Mucosa of rectum (tissue), 2 donors: ENCODE measurements around the gene ANKRD31.

Experiments
- H3K27ac ChIP-seq, 2 donors: one replicate each; pipeline ENCODE4 v1.7.0; 2013; ENCODE audit warnings: inconsistent platforms in 2 of 2, low read depth in 2 of 2, low read length in 2 of 2
- H3K27me3 ChIP-seq, 2 donors: one replicate each; pipeline ENCODE4 v1.7.0; 2013; ENCODE audit warnings: low read length in 2 of 2; ENCODE audit not compliant: control insufficient read depth in 2 of 2, insufficient read depth in 2 of 2
- H3K36me3 ChIP-seq, 2 donors: one replicate each; pipeline ENCODE4 v1.7.0; 2013; ENCODE audit warnings: low read length in 2 of 2; ENCODE audit not compliant: control insufficient read depth in 2 of 2, insufficient read depth in 2 of 2
- H3K4me1 ChIP-seq, 2 donors: one replicate each; pipeline ENCODE4 v1.7.0; 2013; ENCODE audit warnings: low read length in 2 of 2, mild to moderate bottlenecking in 1 of 2; ENCODE audit not compliant: control insufficient read depth in 2 of 2, insufficient read depth in 2 of 2
- H3K4me3 ChIP-seq, 2 donors: one replicate each; pipeline ENCODE4 v1.7.0; 2013; ENCODE audit warnings: low read length in 2 of 2
- H3K9ac ChIP-seq, 2 donors: one replicate each; pipeline ENCODE4 v1.7.0; 2013; ENCODE audit warnings: low read length in 2 of 2, low read depth in 1 of 2, mild to moderate bottlenecking in 1 of 2
- H3K9me3 ChIP-seq, 2 donors: one replicate each; pipeline ENCODE4 v1.7.0; 2013; ENCODE audit warnings: low read length in 2 of 2; ENCODE audit not compliant: control insufficient read depth in 2 of 2
- donor health status: healthy.
- donor health status: Normal muscosa, but diverticular disease.

ANKRD31 gene

DNA sequence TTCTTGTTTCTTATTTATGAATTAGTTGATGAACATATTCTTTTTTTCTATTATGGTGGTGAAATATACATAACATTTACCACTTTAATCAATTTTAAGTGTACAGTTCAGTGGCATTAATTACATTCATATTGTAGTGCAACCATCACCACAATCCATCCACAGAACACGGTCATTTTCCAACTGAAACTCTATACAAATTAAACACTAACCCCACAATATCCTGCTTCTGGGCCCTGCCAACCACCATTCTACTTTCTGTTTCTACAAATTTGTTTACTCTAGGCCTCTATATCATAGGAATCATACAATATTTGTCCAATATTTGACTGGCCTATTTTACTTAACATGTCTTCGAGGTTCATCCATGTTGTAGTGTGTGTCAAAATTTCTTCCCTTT lies 191.6 kb downstream of the ANKRD31 start:
- H3K36me3 ChIP-seq, result no peaks in the 10 kb centered on the region
- no peaks in the 10 kb centered on the region for H3K27me3 ChIP-seq
- H3K27ac ChIP-seq, result no peak overlapping the region
- H3K4me3 ChIP-seq, result no peak overlapping the region
- H3K4me1 ChIP-seq, result peaks cover 6% of the 10 kb centered on the region in 2 donors
- no peak overlapping the region for H3K9ac ChIP-seq
- H3K9me3 ChIP-seq, result no peaks in the 10 kb centered on the region

GRCh38 chr5:75044406-75044805 lies 192.3 kb downstream of the ANKRD31 start:
- no peak overlapping the region for H3K4me3 ChIP-seq
- no peak overlapping the region for H3K27ac ChIP-seq
- peaks cover 0 to under 1% of the 10 kb centered on the region in 2 donors for H3K4me1 ChIP-seq
- H3K9ac ChIP-seq, result no peak overlapping the region
- no peaks in the 10 kb centered on the region for H3K36me3 ChIP-seq
- H3K9me3 ChIP-seq, result no peaks in the 10 kb centered on the region
- no peaks in the 10 kb centered on the region for H3K27me3 ChIP-seq

GRCh38 chr5:75043633-75044264 lies 192.9 kb downstream of the ANKRD31 start:
- H3K27me3 ChIP-seq, result no peaks in the 10 kb centered on the region
- no peak overlapping the region for H3K27ac ChIP-seq
- H3K4me3 ChIP-seq, result no peak overlapping the region
- no peaks in the 10 kb centered on the region for H3K4me1 ChIP-seq
- H3K9ac ChIP-seq, result no peak overlapping the region
- no peaks in the 10 kb centered on the region for H3K36me3 ChIP-seq
- H3K9me3 ChIP-seq, result no peaks in the 10 kb centered on the region

GRCh38 chr5:75042522-75042921 lies 194.2 kb downstream of the ANKRD31 start:
- no peaks in the 10 kb centered on the region for H3K27me3 ChIP-seq
- no peaks in the 10 kb centered on the region for H3K4me1 ChIP-seq
- H3K9ac ChIP-seq, result no peak overlapping the region
- H3K27ac ChIP-seq, result no peak overlapping the region
- no peak overlapping the region for H3K4me3 ChIP-seq
- H3K9me3 ChIP-seq, result no peaks in the 10 kb centered on the region
- no peaks in the 10 kb centered on the region for H3K36me3 ChIP-seq

DNA sequence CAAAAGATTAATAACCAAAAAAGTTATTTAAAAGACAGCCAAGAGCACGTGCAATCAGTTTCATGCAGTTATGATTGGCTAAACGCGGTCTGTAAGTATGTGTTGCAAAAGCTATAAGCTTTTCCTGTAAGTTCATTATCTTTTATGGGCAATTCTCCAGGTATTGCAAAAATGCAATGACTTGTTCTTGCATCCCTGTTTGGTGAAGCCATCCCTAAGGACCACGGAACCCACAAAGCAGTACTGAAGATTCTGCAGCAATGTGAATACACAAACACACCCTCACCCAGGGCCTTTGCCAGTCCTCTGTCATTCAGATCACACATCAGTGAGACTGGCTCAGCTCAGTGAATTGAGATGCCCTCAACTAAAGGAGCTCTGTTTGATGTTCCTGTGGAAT lies 195.7 kb downstream of the ANKRD31 start:
- Histone ChIP-seq H3K9ac (no peak overlapping the region), H3K4me3 (no peak overlapping the region), H3K4me1 (no peaks in the 10 kb centered on the region), H3K27ac (no peak overlapping the region), H3K27me3 (no peaks in the 10 kb centered on the region), H3K9me3 (no peaks in the 10 kb centered on the region), H3K36me3 (no peaks in the 10 kb centered on the region)

GRCh38 chr5:75037106-75037505 lies 199.6 kb downstream of the ANKRD31 start:
- Histone ChIP-seq H3K36me3 (no peaks in the 10 kb centered on the region), H3K4me3 (no peak overlapping the region), H3K4me1 (peaks cover 0 to 3% of the 10 kb centered on the region in 2 donors), H3K9ac (no peak overlapping the region), H3K27me3 (no peaks in the 10 kb centered on the region), H3K9me3 (no peaks in the 10 kb centered on the region), H3K27ac (no peak overlapping the region)

GRCh38 chr5:75034137-75034739 lies 202.4 kb downstream of the ANKRD31 start:
- H3K36me3 ChIP-seq, result no peaks in the 10 kb centered on the region
- H3K4me3 ChIP-seq, result no peak overlapping the region
- peaks cover 0 to 3% of the 10 kb centered on the region in 2 donors for H3K4me1 ChIP-seq
- H3K27ac ChIP-seq, result no peak overlapping the region
- no peaks in the 10 kb centered on the region for H3K9me3 ChIP-seq
- no peaks in the 10 kb centered on the region for H3K27me3 ChIP-seq
- no peak overlapping the region for H3K9ac ChIP-seq

DNA sequence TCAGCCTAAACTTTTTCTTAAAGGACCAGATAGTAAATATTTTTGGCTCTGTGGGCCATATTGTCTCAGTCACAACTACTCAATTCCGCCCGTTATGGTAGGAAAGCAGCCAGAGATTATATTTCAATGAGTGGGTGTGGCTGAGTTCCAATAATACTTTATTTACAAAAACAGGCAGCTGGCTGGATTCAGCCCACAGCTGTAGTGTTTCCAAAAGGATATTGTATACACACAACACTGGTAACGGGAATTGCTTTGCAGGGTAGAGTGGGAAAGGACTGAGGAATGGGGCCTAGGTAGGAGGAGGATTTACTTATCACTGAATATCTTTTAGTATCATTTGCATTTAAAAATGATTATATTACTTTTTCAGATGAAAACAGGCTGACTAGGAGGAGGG lies 205.3 kb downstream of the ANKRD31 start:
- no peak overlapping the region for H3K27ac ChIP-seq
- H3K27me3 ChIP-seq, result no peaks in the 10 kb centered on the region
- no peaks in the 10 kb centered on the region for H3K9me3 ChIP-seq
- peaks cover 0 to 3% of the 10 kb centered on the region in 2 donors for H3K4me1 ChIP-seq
- no peak overlapping the region for H3K9ac ChIP-seq
- no peaks in the 10 kb centered on the region for H3K36me3 ChIP-seq
- H3K4me3 ChIP-seq, result no peak overlapping the region

DNA sequence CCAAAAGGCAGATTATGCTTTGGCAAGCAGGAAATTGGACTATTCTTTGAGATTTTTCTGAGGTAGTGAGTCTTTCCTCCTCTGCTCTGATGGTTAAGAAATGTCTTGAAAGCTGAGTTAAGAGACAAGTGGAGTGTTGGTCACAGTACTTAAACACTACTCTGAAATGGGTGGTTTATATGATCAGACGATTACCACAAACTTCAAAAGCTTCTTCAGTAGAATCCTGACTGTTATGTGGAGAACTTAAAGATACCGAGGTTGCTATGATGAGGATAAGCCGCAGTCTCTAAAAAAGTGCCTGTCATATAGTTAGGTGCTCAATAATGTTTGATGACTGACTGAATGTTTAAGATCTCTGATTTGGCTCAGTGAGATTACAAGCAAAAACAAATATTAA lies 208.6 kb downstream of the ANKRD31 start:
- Histone ChIP-seq H3K4me1 (peaks cover 2 to 6% of the 10 kb centered on the region in 2 donors), H3K27me3 (no peaks in the 10 kb centered on the region), H3K9me3 (no peaks in the 10 kb centered on the region), H3K36me3 (no peaks in the 10 kb centered on the region), H3K4me3 (no peak overlapping the region), H3K27ac (no peak overlapping the region), H3K9ac (no peak overlapping the region)

DNA sequence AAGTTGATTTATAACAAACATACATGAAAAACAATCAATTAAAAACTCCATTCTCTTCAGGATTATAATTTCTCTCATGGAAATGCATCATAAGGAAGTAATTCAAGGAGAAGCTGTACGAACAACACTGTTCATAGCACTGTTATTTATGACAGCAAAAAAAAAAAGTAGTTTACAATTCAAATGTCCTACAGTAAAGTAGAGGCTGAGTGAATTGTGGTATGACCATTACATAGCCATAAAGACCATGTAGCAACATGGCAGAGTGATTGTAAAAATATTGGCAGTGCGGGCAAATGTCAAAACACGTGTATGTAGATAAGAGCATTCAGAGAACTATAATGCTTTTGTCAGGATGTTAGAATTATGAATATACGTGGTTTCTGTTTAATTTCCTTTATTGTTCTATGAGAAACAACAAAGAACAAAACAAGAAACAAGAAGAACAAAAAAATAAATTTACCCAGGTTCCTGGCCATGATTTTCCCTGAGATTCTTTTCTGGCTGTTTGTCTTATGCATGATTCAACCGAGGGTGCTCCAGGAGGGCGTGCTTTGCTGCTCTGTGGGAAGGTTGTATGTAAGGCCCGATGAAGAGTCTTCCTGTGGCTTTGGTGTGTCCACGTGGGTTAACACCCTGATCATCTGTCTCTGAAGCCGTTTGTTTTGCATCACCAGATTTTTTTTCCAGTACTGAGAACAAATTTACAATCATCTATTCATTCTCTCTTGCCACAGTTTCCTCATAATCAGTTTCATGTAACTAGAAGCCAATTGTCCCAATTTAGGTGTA lies 213.1 kb downstream of the ANKRD31 start:
- H3K27ac ChIP-seq, result peak overlapping the region in 1 of 2 donors; percentile 34

More for the DNA sequence above, 213.1 kb downstream of the ANKRD31 start:
- no peaks in the 10 kb centered on the region for H3K27me3 ChIP-seq
- no peaks in the 10 kb centered on the region for H3K36me3 ChIP-seq
- no peaks in the 10 kb centered on the region for H3K9me3 ChIP-seq
- no peak overlapping the region for H3K9ac ChIP-seq
- no peak overlapping the region for H3K4me3 ChIP-seq
- H3K4me1 ChIP-seq, result peaks cover 2 to 6% of the 10 kb centered on the region in 2 donors
